Activated T-cell treated with anti-CD3 and anti-CD28 coated beads, Interleukin-2, amount 50 U/mL, for 4 hours (primary cell): ENCODE data around the gene HSPA6. TPM values are rescaled to one million over a fixed set of nuclear protein-coding genes. Genes with fewer than 3 reads are reported as not detected.
"Not testable (repeated sequence)": the region's sequence is repeated elsewhere in the genome, so short reads cannot be mapped to it uniquely, and the experiment has no call there.

Source experiments
- ATAC-seq, 2 donors: fragments of 200-7000 bp; cut with Tn5 transposase; one replicate each; pipeline ENCODE4 v1.10.0; 2021
- DNase-seq: peaks from one replicate; pipeline ENCODE4 v3.0.0-alpha.2; 2020
- H3K27me3 Mint-ChIP-seq: one replicate; pipeline ENCODE4 v1.8.0; 2021; ENCODE audit warnings: low read depth, mixed read lengths
- H3K36me3 Mint-ChIP-seq: one replicate; pipeline ENCODE4 v1.8.0; 2022; ENCODE audit warnings: mixed read lengths; ENCODE audit not compliant: insufficient read depth
- H3K4me1 Mint-ChIP-seq: one replicate; pipeline ENCODE4 v1.8.0; 2021; ENCODE audit warnings: low read depth, mixed read lengths
- H3K4me3 Mint-ChIP-seq: one replicate; pipeline ENCODE4 v1.8.0; 2021; ENCODE audit warnings: mild to moderate bottlenecking, moderate library complexity, mixed read lengths
- H3K9me3 Mint-ChIP-seq: one replicate; pipeline ENCODE4 v1.8.0; 2021; ENCODE audit warnings: mixed read lengths
- total RNA-seq, 3 donors: library from RNA; stranded (reverse); gene quantifications; one replicate each; pipeline ENCODE4 v1.2.1, GENCODE V29; 2021

Gene HSPA6
- total RNA-seq, 3 donors from 2014 or later, result 0.82 to 3.8 (median 1.9) TPM

GRCh38 chr1:161538925-161539479, 14.7 kb downstream of the HSPA6 start:
- peaks cover 44% of the 10 kb centered on the region for H3K4me1 Mint-ChIP-seq
- not testable (repeated sequence) for H3K9me3 Mint-ChIP-seq, H3K27me3 Mint-ChIP-seq, DNase-seq, ATAC-seq, H3K36me3 Mint-ChIP-seq, H3K4me3 Mint-ChIP-seq

DNA sequence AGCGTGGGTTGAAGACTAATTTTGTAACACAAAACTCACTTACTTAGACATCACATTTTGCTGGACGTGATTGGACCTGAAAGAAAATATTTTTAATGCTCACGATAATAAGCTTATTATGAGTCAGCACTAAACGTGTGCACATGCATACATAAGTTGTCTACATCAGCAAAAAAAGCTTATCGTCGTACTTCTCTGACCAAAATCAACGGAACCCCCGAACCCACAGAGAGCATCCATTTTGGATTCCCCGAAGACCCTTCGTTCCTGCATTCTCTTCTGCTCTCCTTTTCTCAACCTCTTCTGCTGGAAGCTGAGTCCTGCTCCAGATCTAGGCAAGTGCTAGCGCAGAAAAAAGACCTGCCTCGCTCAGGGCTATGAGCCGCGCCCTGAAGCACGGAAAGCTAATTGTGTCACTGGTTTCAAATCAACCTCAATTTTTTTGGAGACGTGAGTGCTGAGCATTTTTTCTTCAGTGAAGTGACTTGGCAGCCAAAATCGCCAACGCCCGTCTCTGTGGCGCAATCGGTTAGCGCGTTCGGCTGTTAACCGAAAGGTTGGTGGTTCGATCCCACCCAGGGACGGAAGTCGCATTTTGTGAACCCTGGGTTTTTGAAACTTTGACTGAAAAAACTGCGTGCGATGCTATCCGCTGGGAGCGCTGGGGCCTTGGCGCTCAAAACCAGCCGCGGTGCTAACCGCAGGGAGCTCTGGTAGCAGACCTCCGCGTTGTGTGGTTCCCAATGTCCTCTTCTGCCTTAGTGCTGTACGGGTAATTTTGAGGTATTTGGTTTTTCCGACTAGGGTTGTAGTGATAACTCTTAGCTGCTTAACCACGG, 15.6 kb downstream of the HSPA6 start:
- Mint-ChIP-seq H3K4me1 (peaks cover 48% of the 10 kb centered on the region), H3K4me3 (peak overlapping the region; percentile 85)
- not testable (repeated sequence) for H3K27me3 Mint-ChIP-seq, H3K36me3 Mint-ChIP-seq, H3K9me3 Mint-ChIP-seq
- peak; percentile 94 for DNase-seq
- peak; percentile 83 to 85 for ATAC-seq

GRCh38 chr1:161540570-161540960, 16.2 kb downstream of the HSPA6 start:
- Mint-ChIP-seq H3K4me3 (peak overlapping the region; percentile 85), H3K4me1 (peaks cover 54% of the 10 kb centered on the region)
- not testable (repeated sequence) for DNase-seq, H3K36me3 Mint-ChIP-seq, H3K27me3 Mint-ChIP-seq, H3K9me3 Mint-ChIP-seq
- peak in 1 of 2 donors; percentile 4 for ATAC-seq

DNA sequence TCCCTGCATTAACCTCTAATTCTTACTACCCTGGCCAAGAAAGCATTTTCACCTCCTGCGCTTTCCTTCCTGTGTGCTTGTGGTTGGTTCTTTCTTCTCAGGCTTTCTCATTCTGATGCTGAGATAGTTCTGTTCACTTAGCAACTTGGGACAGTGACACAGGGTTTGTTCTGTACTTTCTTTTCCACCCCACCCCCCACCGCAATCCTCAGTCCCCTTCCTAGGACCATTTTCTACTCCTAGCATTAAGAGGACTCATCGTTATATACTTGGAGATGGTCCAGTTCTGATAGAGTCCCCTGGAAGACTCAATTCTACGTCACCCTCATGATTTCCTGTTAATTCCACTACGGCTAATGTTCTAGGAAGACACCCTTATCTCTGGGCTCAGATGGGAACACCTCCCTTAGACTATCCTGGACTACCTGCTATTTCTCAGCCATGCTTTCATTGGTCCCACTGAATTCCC, 17.8 kb downstream of the HSPA6 start:
- ATAC-seq (peak; percentile 74 to 78), DNase-seq (peak; percentile 20)
- H3K36me3 Mint-ChIP-seq, H3K9me3 Mint-ChIP-seq, H3K27me3 Mint-ChIP-seq: not testable (repeated sequence)
- Mint-ChIP-seq H3K4me3 (peak overlapping the region; percentile 39), H3K4me1 (peaks cover 56% of the 10 kb centered on the region)

GRCh38 chr1:161543125-161543524, 18.8 kb downstream of the HSPA6 start:
- DNase-seq, H3K9me3 Mint-ChIP-seq, H3K36me3 Mint-ChIP-seq, H3K27me3 Mint-ChIP-seq, ATAC-seq, H3K4me3 Mint-ChIP-seq: not testable (repeated sequence)
- H3K4me1 Mint-ChIP-seq, result peaks cover 56% of the 10 kb centered on the region

DNA sequence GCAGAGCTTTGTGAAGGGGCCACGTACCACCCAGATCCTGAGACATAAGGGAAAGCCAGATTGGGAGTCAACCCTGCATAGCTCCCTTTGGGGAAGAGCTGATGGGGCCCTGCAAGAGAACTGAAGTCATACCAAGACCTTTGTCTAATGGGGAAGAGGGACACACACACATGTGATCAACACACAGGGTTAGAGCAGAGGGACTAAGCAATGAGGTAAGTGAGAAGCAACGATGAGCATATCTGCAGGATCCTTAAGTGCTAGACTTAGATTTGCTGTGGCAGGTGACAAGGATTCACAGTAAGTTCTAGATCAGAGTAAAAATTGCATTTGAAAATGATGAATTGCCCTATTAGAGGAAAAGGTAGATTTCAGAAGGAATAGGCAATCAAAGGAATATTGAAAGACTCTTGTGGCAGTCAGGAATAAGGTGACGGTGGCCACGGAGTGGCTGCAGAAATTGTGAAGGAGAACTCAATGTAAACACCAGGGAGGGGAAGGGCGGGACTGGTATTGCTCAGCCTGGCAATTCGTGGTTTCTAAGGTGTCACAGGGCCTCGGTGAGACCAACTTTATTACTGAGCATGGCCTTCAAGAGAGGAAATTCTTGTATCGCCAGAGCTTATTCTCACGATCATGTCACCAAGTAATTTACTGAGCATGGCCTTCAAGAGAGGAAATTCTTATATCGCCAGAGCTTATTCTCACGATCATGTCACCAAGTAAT, 20.8 kb downstream of the HSPA6 start:
- ATAC-seq, result not testable (repeated sequence)

GRCh38 chr1:161547995-161548741, 23.8 kb downstream of the HSPA6 start:
- DNase-seq, H3K27me3 Mint-ChIP-seq, H3K36me3 Mint-ChIP-seq, H3K4me3 Mint-ChIP-seq, ATAC-seq, H3K9me3 Mint-ChIP-seq: not testable (repeated sequence)
- H3K4me1 Mint-ChIP-seq, result peaks cover 22% of the 10 kb centered on the region

More for the DNA sequence above, 20.8 kb downstream of the HSPA6 start:
- H3K9me3 Mint-ChIP-seq, H3K36me3 Mint-ChIP-seq, H3K4me3 Mint-ChIP-seq, H3K27me3 Mint-ChIP-seq, DNase-seq: not testable (repeated sequence)
- peaks cover 50% of the 10 kb centered on the region for H3K4me1 Mint-ChIP-seq

DNA sequence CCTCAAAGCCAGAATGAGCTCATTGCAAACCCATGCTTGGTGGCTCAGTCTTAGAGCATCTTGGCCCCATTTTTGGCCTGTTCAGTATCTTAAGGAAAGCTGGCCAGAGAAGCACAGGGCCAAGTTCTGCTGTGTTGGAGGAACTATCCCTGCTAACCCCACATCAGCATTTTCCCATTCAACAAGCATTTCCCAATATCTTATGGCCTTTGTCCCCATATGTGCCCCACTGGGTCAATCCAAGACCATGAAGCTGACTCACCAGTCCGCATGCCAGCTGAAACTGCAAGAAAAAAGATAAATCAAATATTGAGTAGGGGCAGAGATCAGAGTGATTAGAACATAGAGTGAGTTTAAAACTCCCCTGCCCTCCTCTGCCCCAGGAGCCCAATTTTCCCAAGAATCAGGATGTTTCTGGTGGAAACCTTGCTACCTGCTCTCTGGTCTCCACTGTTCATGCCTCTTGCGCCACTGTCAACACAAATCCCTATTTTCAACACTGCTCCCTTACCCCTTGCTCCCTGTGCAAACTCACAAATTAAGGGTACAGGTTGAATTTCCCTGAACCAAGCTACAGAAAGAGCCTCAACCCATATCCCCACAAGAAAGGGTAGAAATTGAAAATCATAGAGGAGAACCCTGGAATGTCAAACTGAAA, 24.5 kb downstream of the HSPA6 start:
- not testable (repeated sequence) for H3K4me3 Mint-ChIP-seq, ATAC-seq, DNase-seq, H3K36me3 Mint-ChIP-seq, H3K9me3 Mint-ChIP-seq, H3K27me3 Mint-ChIP-seq
- H3K4me1 Mint-ChIP-seq, result peaks cover 17% of the 10 kb centered on the region

DNA sequence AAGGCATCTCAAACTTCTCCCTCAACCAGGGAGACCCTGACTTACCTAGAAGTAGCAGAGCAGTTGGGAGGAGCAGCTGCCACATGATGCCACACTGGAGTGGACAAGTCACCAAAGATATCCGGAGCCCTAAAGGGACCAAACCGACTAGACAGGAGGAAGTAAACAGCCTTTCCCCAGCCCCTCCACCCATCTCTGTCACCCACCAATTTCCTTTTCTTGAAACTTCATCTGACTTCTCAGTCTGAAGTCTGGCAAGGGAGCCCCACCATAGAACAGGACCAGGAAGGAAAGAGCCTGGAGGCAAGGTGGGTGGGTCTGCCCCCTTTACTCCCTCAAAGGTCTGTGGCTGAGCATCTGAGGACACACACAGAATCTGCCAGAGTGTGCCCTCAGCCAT, 25.3 kb downstream of the HSPA6 start, which contains the start of gene FCGR3A:
TSS of gene FCGR3A (minus strand) at position 167 of the 400 bp plus-strand sequence. CDS start at position 85, 82 bp downstream.
- DNase-seq, result no peak
- no peaks in the 10 kb centered on the region for H3K36me3 Mint-ChIP-seq
- ATAC-seq, result no peak
- H3K27me3 Mint-ChIP-seq, result no peaks in the 10 kb centered on the region
- H3K4me1 Mint-ChIP-seq, result peaks cover 19% of the 10 kb centered on the region
- peak within 1 kb of the TSS; percentile 19 for H3K4me3 Mint-ChIP-seq
- H3K9me3 Mint-ChIP-seq, result no peaks in the 10 kb centered on the region

- H3K9me3 Mint-ChIP-seq, DNase-seq, H3K4me3 Mint-ChIP-seq, H3K27me3 Mint-ChIP-seq, H3K36me3 Mint-ChIP-seq, ATAC-seq: not testable (repeated sequence)
- peaks cover 19% of the 10 kb centered on the region for H3K4me1 Mint-ChIP-seq
Measured at GRCh38 chr1:161550942-161551341, 26.6 kb downstream of the HSPA6 start.

GRCh38 chr1:161553631-161554030, 29.3 kb downstream of the HSPA6 start:
- ATAC-seq, H3K36me3 Mint-ChIP-seq: not testable (repeated sequence)

GRCh38 chr1:161554340-161554739, 30.0 kb downstream of the HSPA6 start:
- H3K4me3 Mint-ChIP-seq, H3K27me3 Mint-ChIP-seq, H3K36me3 Mint-ChIP-seq, H3K9me3 Mint-ChIP-seq, DNase-seq, ATAC-seq: not testable (repeated sequence)
- peaks cover 17% of the 10 kb centered on the region for H3K4me1 Mint-ChIP-seq

More at GRCh38 chr1:161553631-161554030, 29.3 kb downstream of the HSPA6 start:
- H3K4me3 Mint-ChIP-seq, DNase-seq, H3K27me3 Mint-ChIP-seq, H3K9me3 Mint-ChIP-seq: not testable (repeated sequence)
- H3K4me1 Mint-ChIP-seq, result peaks cover 17% of the 10 kb centered on the region

DNA sequence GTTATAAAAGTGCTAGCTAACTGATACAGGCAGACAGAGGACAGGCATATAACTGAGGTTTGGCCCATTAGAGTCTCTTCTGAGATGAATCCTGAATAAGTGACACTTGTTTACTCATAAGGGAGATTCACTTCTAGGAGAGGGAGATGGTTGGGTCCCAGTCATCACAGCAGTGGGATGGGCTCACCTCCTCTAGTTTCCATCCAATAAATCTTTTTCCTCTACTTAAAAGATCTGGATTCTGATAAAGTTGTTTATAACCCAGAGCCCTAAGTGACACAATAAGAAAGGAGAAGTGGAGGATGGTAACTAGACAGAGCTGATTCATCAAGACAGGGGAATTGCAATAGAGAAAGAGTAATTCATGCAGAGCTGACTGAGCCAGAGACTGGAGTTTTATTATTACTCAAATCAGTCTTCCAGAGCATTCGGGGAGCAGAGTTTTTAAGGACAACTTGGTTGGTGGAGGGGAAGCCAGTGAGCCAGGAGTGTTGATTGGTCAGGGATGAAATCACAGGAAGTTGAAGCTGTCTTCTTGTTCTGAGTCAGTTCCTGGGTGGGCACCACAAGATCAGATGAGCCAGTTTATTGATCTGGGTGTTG, 30.6 kb downstream of the HSPA6 start:
- H3K36me3 Mint-ChIP-seq, H3K27me3 Mint-ChIP-seq, DNase-seq, H3K9me3 Mint-ChIP-seq: not testable (repeated sequence)
- peak overlapping the region; percentile 16 for H3K4me3 Mint-ChIP-seq
- peaks cover 13% of the 10 kb centered on the region for H3K4me1 Mint-ChIP-seq
- ATAC-seq, result peak; percentile 96 to 98
